BLaER1 (cell line): ENCODE data around the gene WNT6.
"Not testable (repeated sequence)": the region's sequence is repeated elsewhere in the genome, so short reads cannot be mapped to it uniquely, and the experiment has no call there.

Experiments used
- H3K27ac ChIP-seq: shearing (Covaris generic); formaldehyde crosslinking; 2 replicates; pipeline ENCODE4 v1.8.1; 2022
- H3K27me3 ChIP-seq: shearing (Covaris generic); formaldehyde crosslinking; 2 replicates; pipeline ENCODE4 v1.8.1; 2022
- H3K36me3 ChIP-seq: shearing (Covaris generic); formaldehyde crosslinking; 2 replicates; pipeline ENCODE4 v1.8.1; 2022
- H3K4me1 ChIP-seq: shearing (Covaris generic); formaldehyde crosslinking; 2 replicates; pipeline ENCODE4 v1.8.1; 2022
- H3K4me2 ChIP-seq: shearing (Covaris generic); formaldehyde crosslinking; 2 replicates; pipeline ENCODE4 v1.8.1; 2022
- H3K4me3 ChIP-seq: shearing (Covaris generic); formaldehyde crosslinking; 2 replicates; pipeline ENCODE4 v1.8.1; 2022
- H3K9ac ChIP-seq: shearing (Covaris generic); formaldehyde crosslinking; 2 replicates; pipeline ENCODE4 v1.8.1; 2022
- H3K9me3 ChIP-seq: shearing (Covaris generic); formaldehyde crosslinking; 2 replicates; pipeline ENCODE4 v1.8.1; 2022
- H4K20me1 ChIP-seq: shearing (Covaris generic); formaldehyde crosslinking; 2 replicates; pipeline ENCODE4 v1.8.1; 2022
- Cebpa-rat ChIP-seq: shearing (Covaris generic); IDR thresholded peaks from 2 replicates; pipeline ENCODE4 v1.8.1; 2022

Gene WNT6

GRCh38 chr2:218830526-218831306, 28.9 kb upstream of the WNT6 start:
- no peak overlapping the region for H3K9ac ChIP-seq
- no peaks in the 10 kb centered on the region for H3K27me3 ChIP-seq
- H3K4me2 ChIP-seq = no peak overlapping the region
- H3K9me3 ChIP-seq = no peaks in the 10 kb centered on the region
- no peaks in the 10 kb centered on the region for H3K36me3 ChIP-seq
- H3K4me3 ChIP-seq = no peak overlapping the region
- no peak for TF ChIP-seq Cebpa-rat
- no peaks in the 10 kb centered on the region for H4K20me1 ChIP-seq
- H3K27ac ChIP-seq = no peak overlapping the region
- no peaks in the 10 kb centered on the region for H3K4me1 ChIP-seq

- Histone ChIP-seq H3K36me3 (no peaks in the 10 kb centered on the region), H3K4me1 (no peaks in the 10 kb centered on the region), H3K9ac (no peak within 1 kb of the TSS), H3K27ac (no peak within 1 kb of the TSS), H3K9me3 (no peaks in the 10 kb centered on the region), H4K20me1 (no peaks in the 10 kb centered on the region), H3K4me3 (no peak within 1 kb of the TSS), H3K27me3 (no peaks in the 10 kb centered on the region), H3K4me2 (no peak within 1 kb of the TSS)
- TF ChIP-seq Cebpa-rat = no peak
These were observed 28.1 kb upstream of the WNT6 start, which contains the start of gene PRKAG3 for GRCh38 chr2:218831378-218831990. Gene PRKAG3, minus strand, starts transcription at chr2:218831803.

GRCh38 chr2:218832081-218832480, 27.5 kb upstream of the WNT6 start:
- Histone ChIP-seq H3K9me3 (peaks cover 2% of the 10 kb centered on the region; the same call in 1 of the 2 replicates), H3K4me3 (no peak overlapping the region), H3K4me2 (no peak overlapping the region), H3K4me1 (no peaks in the 10 kb centered on the region), H3K27ac (no peak overlapping the region), H3K9ac (no peak overlapping the region), H4K20me1 (no peaks in the 10 kb centered on the region), H3K36me3 (no peaks in the 10 kb centered on the region), H3K27me3 (no peaks in the 10 kb centered on the region)
- no peak for TF ChIP-seq Cebpa-rat

GRCh38 chr2:218832520-218832919, 27.1 kb upstream of the WNT6 start:
- no peak overlapping the region for H3K9ac ChIP-seq
- no peaks in the 10 kb centered on the region for H3K36me3 ChIP-seq
- no peak overlapping the region for H3K27ac ChIP-seq
- H3K4me3 ChIP-seq = no peak overlapping the region
- no peaks in the 10 kb centered on the region for H4K20me1 ChIP-seq
- no peaks in the 10 kb centered on the region for H3K27me3 ChIP-seq
- H3K9me3 ChIP-seq = peaks cover 6% of the 10 kb centered on the region
- no peak for TF ChIP-seq Cebpa-rat
- no peaks in the 10 kb centered on the region for H3K4me1 ChIP-seq
- H3K4me2 ChIP-seq = no peak overlapping the region

GRCh38 chr2:218833023-218833609, 26.5 kb upstream of the WNT6 start:
- H3K4me3 ChIP-seq = no peak overlapping the region
- no peak for TF ChIP-seq Cebpa-rat
- H3K4me1 ChIP-seq = no peaks in the 10 kb centered on the region
- H3K4me2 ChIP-seq = no peak overlapping the region
- H3K27me3 ChIP-seq = no peaks in the 10 kb centered on the region
- no peaks in the 10 kb centered on the region for H3K36me3 ChIP-seq
- peaks cover 12% of the 10 kb centered on the region for H3K9me3 ChIP-seq
- H3K27ac ChIP-seq = no peak overlapping the region
- no peak overlapping the region for H3K9ac ChIP-seq
- H4K20me1 ChIP-seq = no peaks in the 10 kb centered on the region

GRCh38 chr2:218834685-218835084, 24.9 kb upstream of the WNT6 start:
- Histone ChIP-seq H3K4me2 (no peak overlapping the region), H3K9ac (no peak overlapping the region)

GRCh38 chr2:218837495-218837894, 22.1 kb upstream of the WNT6 start:
- Histone ChIP-seq H3K4me2 (no peak overlapping the region), H3K4me3 (no peak overlapping the region), H3K36me3 (no peaks in the 10 kb centered on the region), H3K27me3 (no peaks in the 10 kb centered on the region), H3K4me1 (no peaks in the 10 kb centered on the region), H3K9me3 (peaks cover 18% of the 10 kb centered on the region), H3K27ac (no peak overlapping the region), H4K20me1 (no peaks in the 10 kb centered on the region), H3K9ac (no peak overlapping the region)
- no peak for TF ChIP-seq Cebpa-rat

More at GRCh38 chr2:218834685-218835084, 24.9 kb upstream of the WNT6 start:
- Histone ChIP-seq H4K20me1 (no peaks in the 10 kb centered on the region), H3K9me3 (peaks cover 14% of the 10 kb centered on the region), H3K36me3 (no peaks in the 10 kb centered on the region), H3K4me1 (no peaks in the 10 kb centered on the region), H3K27me3 (no peaks in the 10 kb centered on the region), H3K4me3 (no peak overlapping the region), H3K27ac (no peak overlapping the region)
- TF ChIP-seq Cebpa-rat = no peak

GRCh38 chr2:218839430-218839829, 20.2 kb upstream of the WNT6 start:
- H4K20me1 ChIP-seq = no peaks in the 10 kb centered on the region
- H3K4me2 ChIP-seq = no peak overlapping the region

GRCh38 chr2:218839888-218840287, 19.7 kb upstream of the WNT6 start:
- no peak overlapping the region for H3K9ac ChIP-seq
- no peaks in the 10 kb centered on the region for H3K4me1 ChIP-seq
- H3K27me3 ChIP-seq = no peaks in the 10 kb centered on the region
- TF ChIP-seq Cebpa-rat = no peak
- H3K4me2 ChIP-seq = no peak overlapping the region
- no peak overlapping the region for H3K4me3 ChIP-seq
- H4K20me1 ChIP-seq = no peaks in the 10 kb centered on the region
- H3K9me3 ChIP-seq = peaks cover 24% of the 10 kb centered on the region
- no peaks in the 10 kb centered on the region for H3K36me3 ChIP-seq
- no peak overlapping the region for H3K27ac ChIP-seq

More at GRCh38 chr2:218839430-218839829, 20.2 kb upstream of the WNT6 start:
- Histone ChIP-seq H3K9ac (no peak overlapping the region), H3K27ac (no peak overlapping the region), H3K27me3 (no peaks in the 10 kb centered on the region), H3K9me3 (peaks cover 20% of the 10 kb centered on the region), H3K4me1 (no peaks in the 10 kb centered on the region), H3K4me3 (no peak overlapping the region), H3K36me3 (no peaks in the 10 kb centered on the region)
- no peak for TF ChIP-seq Cebpa-rat

GRCh38 chr2:218844334-218844733, 15.3 kb upstream of the WNT6 start:
- not testable (repeated sequence) for H3K4me1 ChIP-seq, H3K4me2 ChIP-seq, H3K36me3 ChIP-seq, H3K27ac ChIP-seq, H3K4me3 ChIP-seq, H4K20me1 ChIP-seq, H3K27me3 ChIP-seq, H3K9ac ChIP-seq
- H3K9me3 ChIP-seq = peaks cover 20% of the 10 kb centered on the region; the same call in 1 of the 2 replicates

- H3K4me2 ChIP-seq, H3K36me3 ChIP-seq, H4K20me1 ChIP-seq, H3K27me3 ChIP-seq, H3K27ac ChIP-seq, H3K4me1 ChIP-seq, H3K4me3 ChIP-seq, H3K9ac ChIP-seq: not testable (repeated sequence)
- peaks cover 16% of the 10 kb centered on the region; the same call in 1 of the 2 replicates for H3K9me3 ChIP-seq
These were observed 12.6 kb upstream of the WNT6 start for GRCh38 chr2:218846963-218847362.
